Vagina (tissue), 2 donors: Measurements from ENCODE around the gene F2RL3.

Experiments
- CTCF ChIP-seq, 3 experiments: fragments of 450-650 bp in 2 of 3; fragments of 200-600 bp in 1 of 3; sonication (generic) in 1 of 3; IDR thresholded peaks; one replicate each; pipeline ENCODE4 v1.5.1; 2017 to 2019; ENCODE audit warnings: antibody characterized with exemption in 3 of 3, mild to moderate bottlenecking in 2 of 3, moderate library complexity in 2 of 3
- POLR2A ChIP-seq, 2 donors: fragments of 450-650 bp; IDR thresholded peaks; one replicate each; pipeline ENCODE4 v1.6.1; 2017; ENCODE audit warnings: antibody characterized with exemption in 2 of 2, mild to moderate bottlenecking in 2 of 2, moderate library complexity in 2 of 2
- POLR2AphosphoS5 ChIP-seq, 2 donors: sonication (generic); formaldehyde crosslinking; IDR thresholded peaks; one replicate each; pipeline ENCODE4 v1.9.0; 2017; ENCODE audit warnings: antibody characterized with exemption in 2 of 2, mild to moderate bottlenecking in 2 of 2, low read depth in 1 of 2; ENCODE audit not compliant: insufficient read depth in 1 of 2

GRCh38 chr19:16861011-16861410, 27.8 kb upstream of the F2RL3 start:
- TF ChIP-seq CTCF (IDR thresholded peaks at IDR 0.05): no peak
- TF ChIP-seq POLR2AphosphoS5 (IDR thresholded peaks at IDR 0.05; ENCODE audit: insufficient read depth in 1 of 2, low read depth in 1 of 2): no peak
- TF ChIP-seq POLR2A (IDR thresholded peaks at IDR 0.05): no peak
